A673 (cell line): ENCODE data around the gene ADAMTS3. TPM values are rescaled to one million over a fixed set of nuclear protein-coding genes. Genes with fewer than 3 reads are reported as not detected.

ENCODE experiments used
- BruUV-seq: library from RNA; stranded (reverse); fragments of 400-500 nt; replicated peaks from 2 replicates; lab custom pipeline; 2021; lab: Mats Ljungman, UMichigan
- CTCF ChIA-PET: fragments of 300-600 bp; sonication (Branson Sonifier 250); formaldehyde crosslinking; loops from one replicate; lab custom pipeline; 2022; ENCODE audit warnings: antibody characterized with exemption; lab: Charles Lee
- POLR2A ChIA-PET: fragments of 300-600 bp; sonication (Branson Sonifier 250); formaldehyde crosslinking; loops from one replicate; lab custom pipeline; 2022; ENCODE audit warnings: antibody characterized with exemption; ENCODE audit not compliant: low non-redundant PET; lab: Charles Lee
- DNase-seq: peaks from one replicate; pipeline ENCODE4 v3.0.0-alpha.2; 2015; ENCODE audit warnings: low spot score
- H3K27ac ChIP-seq: fragments of 200-600 bp; sonication (generic); 2 replicates; pipeline ENCODE4 v1.5.1; 2016; ENCODE audit warnings: mixed run types, low read depth, mild to moderate bottlenecking, mixed read lengths, antibody characterized with exemption, low read length; ENCODE audit not compliant: poor library complexity, severe bottlenecking
- H3K27me3 ChIP-seq: fragments of 200-600 bp; sonication (generic); replicated peaks from 2 replicates; pipeline ENCODE4 v1.6.1; 2017; ENCODE audit warnings: mixed run types, low read depth, mild to moderate bottlenecking, mixed read lengths, antibody characterized with exemption, low read length; ENCODE audit not compliant: insufficient read depth, poor library complexity
- H3K36me3 ChIP-seq: fragments of 200-600 bp; sonication (generic); 2 replicates; pipeline ENCODE4 v1.6.1; 2016; ENCODE audit warnings: mixed run types, mild to moderate bottlenecking, mixed read lengths, antibody characterized with exemption, low read length; ENCODE audit not compliant: insufficient read depth, poor library complexity, severe bottlenecking
- H3K4me1 ChIP-seq: fragments of 200-600 bp; sonication (generic); 2 replicates; pipeline ENCODE4 v1.6.1; 2017; ENCODE audit warnings: mixed run types, mild to moderate bottlenecking, mixed read lengths, antibody characterized with exemption, low read length; ENCODE audit not compliant: insufficient read depth, poor library complexity, severe bottlenecking
- H3K4me3 ChIP-seq: fragments of 200-600 bp; sonication (generic); 2 replicates; pipeline ENCODE4 v1.5.1; 2016; ENCODE audit warnings: low read depth, mixed run types, mild to moderate bottlenecking, mixed read lengths, low read length; ENCODE audit not compliant: poor library complexity, severe bottlenecking
- H3K9me3 ChIP-seq: fragments of 200-600 bp; sonication (generic); 2 replicates; pipeline ENCODE4 v1.6.1; 2016; ENCODE audit warnings: mixed run types, low read depth, mild to moderate bottlenecking, mixed read lengths, antibody characterized with exemption, low read length; ENCODE audit not compliant: poor library complexity, severe bottlenecking
- EZH2 ChIP-seq: fragments of 200-600 bp; sonication (generic); IDR thresholded peaks from 2 replicates; pipeline ENCODE4 v1.6.1; 2017; ENCODE audit warnings: borderline replicate concordance, low read depth, mild to moderate bottlenecking, mixed read lengths, antibody characterized with exemption, low read length; ENCODE audit not compliant: poor library complexity, severe bottlenecking
- intact Hi-C: fragments of 100-400 bp; cut with micrococcal nuclease; formaldehyde crosslinking; loops from one replicate; pipeline ENCODE4 v1.10.0; 2022; ENCODE audit not compliant: unreplicated experiment
- total RNA-seq: library from RNA; stranded (reverse); gene quantifications from 2 replicates; pipeline ENCODE4 v1.2.3, GENCODE V29; 2021
- TF ChIP-seq, protein P1 (sequence below): fragments of 300-800, 200-600 bp; sonication (generic); conservative IDR thresholded peaks from 2 replicates; pipeline ENCODE4 v1.5.1; 2017; ENCODE audit warnings: low read depth, mild to moderate bottlenecking, antibody characterized with exemption, low read length, moderate library complexity, mixed read lengths

The ADAMTS3 gene
- total RNA-seq, 1 experiment from 2014 or later = 0.17 TPM

DNA sequence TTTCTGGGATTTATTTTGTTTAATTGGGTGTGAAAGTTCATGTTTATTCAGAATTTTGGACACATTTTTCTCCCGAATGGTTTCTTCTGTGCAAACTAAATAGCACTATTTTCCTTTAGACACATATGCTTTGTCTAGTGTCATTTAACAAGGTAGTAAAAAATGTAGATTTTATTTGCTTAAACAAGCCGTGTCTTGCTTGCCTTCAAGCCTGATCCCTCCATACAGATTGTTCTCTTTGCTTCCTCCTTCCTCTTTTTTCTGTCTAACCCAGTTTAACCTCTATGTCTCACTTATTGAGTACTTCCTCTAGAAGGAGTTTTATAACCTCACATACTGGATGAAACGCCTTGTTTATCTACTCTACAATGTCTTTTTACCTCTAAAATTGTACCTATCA is 325.4 kb downstream of the ADAMTS3 start:
- DNase-seq = no peak
- no peaks in the 10 kb centered on the region for H3K9me3 ChIP-seq
- no TSS peak for BruUV-seq
- no peak overlapping the region for H3K27ac ChIP-seq
- TF ChIP-seq, protein P1, sequence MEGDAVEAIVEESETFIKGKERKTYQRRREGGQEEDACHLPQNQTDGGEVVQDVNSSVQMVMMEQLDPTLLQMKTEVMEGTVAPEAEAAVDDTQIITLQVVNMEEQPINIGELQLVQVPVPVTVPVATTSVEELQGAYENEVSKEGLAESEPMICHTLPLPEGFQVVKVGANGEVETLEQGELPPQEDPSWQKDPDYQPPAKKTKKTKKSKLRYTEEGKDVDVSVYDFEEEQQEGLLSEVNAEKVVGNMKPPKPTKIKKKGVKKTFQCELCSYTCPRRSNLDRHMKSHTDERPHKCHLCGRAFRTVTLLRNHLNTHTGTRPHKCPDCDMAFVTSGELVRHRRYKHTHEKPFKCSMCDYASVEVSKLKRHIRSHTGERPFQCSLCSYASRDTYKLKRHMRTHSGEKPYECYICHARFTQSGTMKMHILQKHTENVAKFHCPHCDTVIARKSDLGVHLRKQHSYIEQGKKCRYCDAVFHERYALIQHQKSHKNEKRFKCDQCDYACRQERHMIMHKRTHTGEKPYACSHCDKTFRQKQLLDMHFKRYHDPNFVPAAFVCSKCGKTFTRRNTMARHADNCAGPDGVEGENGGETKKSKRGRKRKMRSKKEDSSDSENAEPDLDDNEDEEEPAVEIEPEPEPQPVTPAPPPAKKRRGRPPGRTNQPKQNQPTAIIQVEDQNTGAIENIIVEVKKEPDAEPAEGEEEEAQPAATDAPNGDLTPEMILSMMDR = no peak
- no peak for TF ChIP-seq EZH2
- intact Hi-C loops = no loop called here
- ChIA-PET POLR2A (no interaction called here), CTCF (no interaction called here)
- no peak overlapping the region for H3K4me3 ChIP-seq
- H3K4me1 ChIP-seq = no peaks in the 10 kb centered on the region
- H3K27me3 ChIP-seq = no peaks in the 10 kb centered on the region
- H3K36me3 ChIP-seq = no peaks in the 10 kb centered on the region

DNA sequence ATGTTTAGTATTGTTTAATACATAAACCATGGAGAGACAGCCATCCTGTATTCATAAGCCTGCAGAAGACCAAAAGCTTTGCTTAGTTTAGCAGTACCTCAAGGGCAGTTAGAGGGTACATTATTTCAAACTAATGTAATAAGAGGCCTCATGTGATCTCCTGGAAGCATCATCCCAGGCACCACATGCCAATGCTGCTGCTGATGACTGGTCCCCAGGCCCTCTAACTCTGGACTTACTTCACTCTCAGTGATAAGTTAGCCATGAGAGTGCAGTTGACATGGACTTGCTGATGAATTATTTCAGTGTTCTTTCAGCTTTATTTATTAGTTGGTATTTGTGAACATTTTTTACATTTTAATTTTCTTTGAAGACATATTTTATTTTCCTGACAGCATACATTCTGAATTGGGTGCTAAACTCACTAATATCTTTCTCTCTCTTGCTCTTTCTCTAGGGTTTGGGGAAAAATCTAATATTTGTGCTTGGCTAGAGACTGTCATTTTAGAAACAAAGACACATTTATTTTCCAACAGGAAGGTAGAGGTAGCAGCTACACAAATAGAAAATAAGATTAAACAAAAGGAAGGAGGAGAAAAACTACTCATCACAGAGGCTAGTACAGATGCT is 329.4 kb downstream of the ADAMTS3 start:
- BruUV-seq = no TSS peak
- H3K27ac ChIP-seq = no peak overlapping the region
- intact Hi-C loops = no loop called here
- CTCF ChIA-PET = no interaction called here
- H3K9me3 ChIP-seq = no peaks in the 10 kb centered on the region
- no peaks in the 10 kb centered on the region for H3K36me3 ChIP-seq
- TF ChIP-seq, protein P1 = no peak
- no peak for TF ChIP-seq EZH2
- DNase-seq = no peak
- POLR2A ChIA-PET = no interaction called here
- no peaks in the 10 kb centered on the region for H3K27me3 ChIP-seq
- H3K4me1 ChIP-seq = no peaks in the 10 kb centered on the region
- H3K4me3 ChIP-seq = no peak overlapping the region
